T-helper 22 cell (primary cell): ENCODE measurements around the gene SYT7.

Source experiments
- DNase-seq: peaks from one replicate; pipeline ENCODE4 v3.0.0-alpha.2; 2020; ENCODE audit warnings: low read depth

Gene SYT7

GRCh38 chr11:61553373-61554171, 27.3 kb downstream of the SYT7 start:
- no peak for DNase-seq

DNA sequence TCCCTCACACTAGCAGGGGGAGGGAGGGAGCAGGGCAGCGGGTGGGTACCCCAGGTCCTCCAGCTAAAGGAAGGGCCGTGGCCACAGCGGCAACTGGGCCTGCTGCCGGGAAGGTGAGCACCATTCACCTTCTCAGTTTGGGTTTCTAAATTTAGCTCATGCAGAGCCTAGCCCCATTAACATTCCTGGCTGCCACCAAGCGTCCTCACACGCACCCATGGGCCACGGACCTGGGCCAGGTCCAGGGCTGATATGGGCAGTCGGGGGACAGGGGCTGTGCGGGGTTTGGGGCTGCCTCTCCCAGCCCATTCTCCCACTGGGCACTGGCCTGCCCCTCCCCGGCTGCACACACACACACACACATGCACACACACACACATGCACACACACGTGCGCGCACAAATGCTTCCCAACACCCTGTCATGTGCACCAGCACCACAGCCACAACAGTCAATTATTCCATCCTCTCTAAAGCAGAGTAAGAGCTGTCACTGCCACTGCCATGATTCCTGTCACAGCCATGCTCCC, 28.7 kb downstream of the SYT7 start:
- DNase-seq = no peak

DNA sequence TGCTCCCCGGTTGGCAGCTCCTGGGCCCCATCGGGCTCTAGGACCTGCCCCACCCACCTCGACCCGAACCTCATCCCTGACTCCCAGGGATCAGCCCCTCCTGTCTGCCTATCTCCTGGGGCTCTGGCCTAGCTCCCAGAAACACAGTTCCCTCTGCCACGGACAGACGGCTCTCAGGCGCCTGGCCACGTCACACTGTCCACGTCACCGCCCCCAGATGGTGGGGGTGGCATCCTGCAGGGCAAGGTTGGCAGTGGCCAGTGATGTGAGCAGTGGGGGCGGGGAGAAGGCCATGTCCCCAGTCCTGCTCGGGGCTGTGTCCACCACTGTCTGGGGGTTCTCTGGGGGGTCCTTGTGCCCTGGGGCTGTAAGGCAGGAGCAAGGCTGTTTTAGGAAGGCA, 29.2 kb downstream of the SYT7 start:
- no peak for DNase-seq

- no peak for DNase-seq
Observed at GRCh38 chr11:61550665-61551227, 30.1 kb downstream of the SYT7 start.

DNA sequence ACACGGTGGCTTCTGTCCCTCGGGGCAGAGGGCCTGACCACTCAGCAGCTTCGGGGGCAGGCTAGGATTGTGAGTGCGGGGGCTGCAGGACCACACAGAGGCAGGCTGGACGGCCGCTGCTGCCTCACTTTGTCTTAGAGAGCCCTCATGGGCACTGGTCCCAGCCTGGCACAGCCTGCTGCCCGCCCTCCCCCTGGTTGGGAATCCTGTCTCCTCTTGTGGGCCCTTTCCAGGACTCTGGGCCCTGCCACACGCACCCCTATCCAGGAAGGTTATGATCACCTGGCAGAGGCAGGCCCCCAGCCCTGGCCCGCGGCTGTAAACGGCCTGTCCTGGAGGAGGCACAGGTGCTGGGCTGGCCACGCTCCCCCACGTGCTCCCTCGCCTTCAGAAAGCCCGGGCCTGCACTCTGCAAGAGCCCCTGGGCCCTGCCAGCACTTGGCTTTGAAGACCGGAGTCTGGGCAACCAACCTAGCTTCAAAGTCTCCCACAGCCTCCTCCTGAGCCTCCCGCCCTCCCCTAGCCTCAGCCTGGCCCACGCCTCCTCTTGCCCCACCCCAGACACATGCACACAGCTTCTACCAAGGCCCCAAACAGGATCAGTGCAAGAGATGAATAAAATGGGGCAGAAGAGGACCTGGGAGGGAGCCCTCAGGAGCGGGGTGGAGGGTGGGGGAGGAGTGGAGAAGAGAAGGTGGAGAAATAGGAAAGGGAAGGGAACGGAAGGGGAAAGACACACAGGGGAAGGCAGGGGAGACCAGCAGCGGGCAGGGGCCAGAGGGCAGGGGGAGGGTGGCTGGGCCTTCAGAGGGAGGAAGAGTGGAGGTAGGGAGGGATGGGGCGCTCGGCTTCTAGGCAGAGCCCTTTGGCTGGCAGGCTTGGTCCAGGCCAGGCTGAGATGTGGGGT, 31.0 kb downstream of the SYT7 start:
- no peak for DNase-seq

- no peak for DNase-seq
Observed at GRCh38 chr11:61549177-61549576, 31.7 kb downstream of the SYT7 start.

GRCh38 chr11:61547246-61547645, 33.6 kb downstream of the SYT7 start:
- no peak for DNase-seq

- DNase-seq = no peak
Observed at GRCh38 chr11:61546663-61547062, 34.2 kb downstream of the SYT7 start.

DNA sequence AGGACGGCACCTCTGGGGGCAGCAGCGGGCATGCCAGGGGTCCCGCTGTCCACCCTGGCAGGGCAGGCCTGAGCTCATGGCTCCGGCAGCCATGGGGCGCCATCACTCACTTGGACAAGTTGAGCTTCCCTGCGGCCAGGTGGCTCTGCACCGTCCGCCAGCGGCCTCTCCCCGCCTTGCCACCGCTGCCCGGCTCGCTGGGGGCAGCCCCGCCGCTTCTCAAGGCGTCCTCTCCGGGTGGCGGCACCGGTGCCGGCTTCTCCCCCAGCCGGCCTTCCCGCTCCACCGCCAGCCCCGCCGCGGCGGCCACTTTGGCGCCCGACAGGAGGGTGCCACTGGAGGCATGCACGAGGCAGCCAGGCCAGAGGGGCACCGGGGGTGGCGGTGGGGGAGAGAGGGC, 35.0 kb downstream of the SYT7 start:
- DNase-seq = no peak

- DNase-seq = no peak
Observed at GRCh38 chr11:61545341-61545740, 35.5 kb downstream of the SYT7 start.

DNA sequence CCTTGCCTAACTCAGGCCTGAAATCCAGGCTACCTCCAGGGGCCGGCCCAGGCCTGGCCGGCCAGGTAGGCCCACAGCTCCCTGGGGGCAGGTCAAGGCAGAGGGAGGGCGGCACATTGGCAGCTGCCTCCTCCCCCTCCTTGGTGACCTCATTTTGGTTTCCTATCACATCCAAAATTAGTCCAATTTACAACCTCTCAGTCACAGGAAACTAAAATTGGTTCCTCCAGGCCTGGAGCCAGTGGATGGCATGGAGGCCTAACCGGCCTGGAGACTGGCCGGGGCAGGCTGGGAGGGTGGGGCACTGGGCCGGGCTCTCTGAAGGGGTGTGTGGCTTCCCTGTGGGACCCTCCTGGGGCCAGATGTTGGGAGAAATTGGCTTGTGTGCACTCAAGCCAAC, 36.4 kb downstream of the SYT7 start:
- DNase-seq = no peak

GRCh38 chr11:61543606-61544306, 37.1 kb downstream of the SYT7 start:
- DNase-seq = no peak

DNA sequence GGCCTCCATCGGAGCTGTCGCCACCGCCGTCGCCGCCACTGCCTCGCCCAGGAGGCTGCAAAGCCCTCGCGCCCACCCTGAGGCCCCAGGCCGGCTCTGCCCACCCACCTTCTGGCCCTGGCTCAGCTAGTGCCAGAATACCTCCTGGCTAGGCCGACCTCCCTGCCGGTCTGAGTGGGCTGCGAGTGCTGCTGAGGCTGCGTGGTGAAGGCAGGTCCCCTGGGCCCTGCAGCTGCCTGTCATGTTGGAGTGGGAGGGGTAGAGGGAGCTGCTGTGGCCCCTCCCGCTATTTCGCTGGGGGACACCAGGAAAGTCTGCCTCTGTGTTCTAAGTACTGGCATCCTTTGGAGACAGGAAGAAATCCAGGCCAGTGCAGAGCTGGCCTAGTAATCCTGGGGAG, 38.2 kb downstream of the SYT7 start:
- DNase-seq = no peak

- no peak for DNase-seq
Observed at GRCh38 chr11:61542024-61542461, 38.8 kb downstream of the SYT7 start.

DNA sequence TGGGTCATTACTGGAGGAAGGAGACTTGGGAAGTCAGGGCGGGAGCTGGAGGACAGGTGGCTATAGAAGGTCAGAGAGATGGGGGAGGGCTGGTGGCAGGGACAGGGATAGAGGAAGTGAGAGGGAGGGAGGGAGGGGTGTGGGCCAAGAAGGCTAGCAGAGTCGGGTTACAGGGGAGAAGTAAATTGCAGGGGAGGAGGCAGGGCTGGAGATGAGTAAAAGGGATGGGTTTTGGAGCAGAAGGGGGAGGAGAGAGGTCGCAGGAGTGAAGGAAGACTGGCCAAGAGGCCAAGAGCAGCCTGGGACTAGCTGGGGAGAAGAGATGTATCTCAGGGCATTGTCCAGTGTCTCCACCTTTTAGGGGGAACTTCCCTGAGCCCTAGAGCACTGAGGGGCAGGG, 39.3 kb downstream of the SYT7 start:
- no peak for DNase-seq

- DNase-seq = no peak
Observed at GRCh38 chr11:61540528-61540927, 40.3 kb downstream of the SYT7 start.

DNA sequence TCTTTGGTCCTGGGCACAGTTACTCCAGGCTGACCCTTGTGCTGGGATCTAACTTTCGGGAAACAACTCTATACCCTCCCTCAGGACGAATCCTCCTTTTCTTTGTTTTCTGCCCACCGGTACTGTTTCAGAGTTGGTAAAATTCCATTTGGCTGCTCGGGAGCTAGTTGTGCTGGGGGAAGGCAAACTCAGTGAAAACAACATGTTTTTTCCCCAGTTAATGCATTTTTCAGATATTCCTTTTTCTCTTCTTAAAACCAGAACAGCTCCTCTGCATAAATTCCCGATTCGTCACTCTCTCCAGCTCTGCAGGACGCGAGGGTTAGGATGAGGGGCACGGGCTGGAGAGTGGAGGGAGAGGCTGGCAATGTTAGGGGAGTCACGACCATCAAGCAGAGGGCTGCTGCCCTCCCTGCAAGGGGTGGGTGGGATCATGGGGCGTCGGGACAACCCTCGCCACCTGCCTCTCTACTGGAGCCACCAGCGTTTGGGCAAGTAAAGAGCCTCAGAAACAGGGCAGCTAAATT, 41.0 kb downstream of the SYT7 start:
- no peak for DNase-seq

DNA sequence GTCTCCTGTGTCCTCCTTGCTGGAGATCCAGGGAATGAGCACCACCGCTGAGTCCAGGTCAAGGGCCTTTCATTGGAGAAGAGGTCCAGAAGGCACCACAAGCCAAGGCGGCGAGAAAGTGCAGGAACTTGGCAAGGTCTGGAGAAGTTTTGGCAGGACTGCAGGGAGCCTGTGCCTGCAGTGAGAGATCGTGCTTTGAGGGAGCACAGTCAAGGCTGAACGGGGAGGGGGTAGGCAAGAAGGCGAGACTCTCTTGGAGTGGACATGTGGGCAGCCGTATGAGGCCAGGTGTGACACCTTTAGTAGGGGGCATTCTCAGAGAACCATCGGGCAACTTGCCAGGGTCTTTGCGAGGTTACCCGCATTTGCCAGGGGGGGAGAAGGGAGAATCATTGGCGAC, 41.9 kb downstream of the SYT7 start:
- DNase-seq = no peak

DNA sequence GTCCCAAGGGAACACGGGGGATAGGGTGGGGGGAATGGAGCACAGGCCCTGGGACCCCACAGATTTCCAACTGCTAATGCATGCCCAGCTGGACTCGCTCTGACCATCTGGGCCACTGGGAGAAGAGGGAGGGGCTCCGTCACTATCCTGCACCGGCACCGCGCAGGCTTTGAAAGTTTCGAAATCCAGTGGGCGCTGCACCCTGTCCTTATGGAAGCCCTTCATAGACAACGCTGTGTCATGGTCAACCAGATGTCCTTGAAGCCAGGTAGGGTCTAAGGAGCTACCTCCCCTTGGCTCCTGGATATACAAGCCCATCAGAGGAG, 42.3 kb downstream of the SYT7 start:
- no peak for DNase-seq

DNA sequence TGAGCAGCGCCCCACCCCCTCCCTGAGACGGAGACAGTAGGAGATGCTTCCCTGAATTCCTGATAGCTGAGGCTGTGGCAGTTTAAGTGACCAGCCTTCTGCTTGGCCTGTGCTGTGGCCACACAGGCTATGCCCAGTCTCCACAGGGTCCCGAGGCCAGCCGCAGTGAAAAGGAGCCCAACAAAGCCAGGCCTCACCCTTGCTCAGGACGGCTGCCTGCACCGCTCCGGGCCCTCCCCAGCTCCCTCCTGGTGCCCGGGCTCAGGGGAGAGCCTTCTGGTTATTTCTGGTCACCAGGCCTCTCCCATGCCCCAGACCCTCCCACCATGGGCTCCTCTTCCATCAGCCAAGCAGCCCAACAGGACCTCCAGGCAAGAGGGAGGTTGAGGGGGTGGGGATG, 43.5 kb downstream of the SYT7 start:
- no peak for DNase-seq

DNA sequence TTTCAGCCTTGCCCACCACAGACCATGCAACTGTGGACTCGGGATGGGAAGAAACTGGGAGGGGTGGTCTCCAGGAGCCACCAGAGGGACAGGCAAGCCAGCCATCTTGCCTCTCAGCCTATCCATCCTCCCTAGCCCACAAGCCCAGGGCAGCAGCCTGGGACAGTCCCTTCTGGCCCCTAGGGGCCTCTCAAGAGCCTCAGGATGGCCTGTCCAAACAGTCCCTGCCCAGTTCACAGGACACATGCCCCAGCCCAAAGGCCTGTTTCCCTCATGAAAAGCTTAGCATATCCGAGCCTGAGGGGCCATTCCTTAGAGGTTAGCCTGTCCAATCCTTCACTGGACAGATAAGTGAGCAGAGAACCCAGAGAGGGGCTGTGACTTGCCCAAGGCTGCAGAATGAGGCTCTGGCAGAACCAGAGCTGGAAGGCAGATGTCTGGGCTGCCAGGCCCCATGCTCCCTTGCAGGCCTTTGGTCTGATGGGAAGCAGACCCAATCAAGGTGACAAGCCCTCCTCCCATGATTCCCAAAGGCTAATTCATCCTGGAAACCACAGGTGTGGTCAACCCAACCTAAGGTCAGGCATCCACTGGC, 44.1 kb downstream of the SYT7 start:
- DNase-seq = no peak
